ENCODE measurements around the gene CDK14. TPM values are rescaled to one million over a fixed set of nuclear protein-coding genes. Genes with fewer than 3 reads are reported as not detected.
"Not testable (repeated sequence)": the region's sequence is repeated elsewhere in the genome, so short reads cannot be mapped to it uniquely, and the experiment has no call there.

Gene CDK14
- total RNA-seq, 4 donors from 2014 or later, result 3.3 to 61.6 (median 38.7) TPM

DNA sequence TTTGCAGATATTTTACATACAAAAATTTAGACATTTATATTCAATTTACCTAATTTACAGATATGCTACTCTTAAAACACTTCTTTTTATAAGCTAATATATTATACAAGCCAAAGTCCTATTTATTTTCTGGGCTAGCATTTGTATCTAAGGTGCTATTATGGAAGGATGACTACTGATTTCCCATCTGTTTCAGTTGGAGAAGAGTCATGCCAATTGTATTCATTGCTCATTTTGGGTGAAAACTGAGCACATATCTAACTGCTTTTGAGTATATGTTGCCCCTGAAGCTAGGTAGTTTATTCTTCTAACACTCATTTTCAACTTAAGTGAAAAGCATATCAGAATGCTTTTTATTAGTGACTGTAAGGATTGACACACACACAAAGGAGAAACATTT, 172.9 kb downstream of the CDK14 start:
- Histone ChIP-seq H3K27ac (no peak overlapping the region), H3K4me1 (no peaks in the 10 kb centered on the region), H3K4me3 (no peak overlapping the region), H3K27me3 (no peaks in the 10 kb centered on the region), H3K36me3 (no peaks in the 10 kb centered on the region), H3K9me3 (no peaks in the 10 kb centered on the region)
- DNase-seq, result no peak
- no peak for TF ChIP-seq POLR2A (IDR thresholded peaks at IDR 0.05)
- TF ChIP-seq, protein P1, sequence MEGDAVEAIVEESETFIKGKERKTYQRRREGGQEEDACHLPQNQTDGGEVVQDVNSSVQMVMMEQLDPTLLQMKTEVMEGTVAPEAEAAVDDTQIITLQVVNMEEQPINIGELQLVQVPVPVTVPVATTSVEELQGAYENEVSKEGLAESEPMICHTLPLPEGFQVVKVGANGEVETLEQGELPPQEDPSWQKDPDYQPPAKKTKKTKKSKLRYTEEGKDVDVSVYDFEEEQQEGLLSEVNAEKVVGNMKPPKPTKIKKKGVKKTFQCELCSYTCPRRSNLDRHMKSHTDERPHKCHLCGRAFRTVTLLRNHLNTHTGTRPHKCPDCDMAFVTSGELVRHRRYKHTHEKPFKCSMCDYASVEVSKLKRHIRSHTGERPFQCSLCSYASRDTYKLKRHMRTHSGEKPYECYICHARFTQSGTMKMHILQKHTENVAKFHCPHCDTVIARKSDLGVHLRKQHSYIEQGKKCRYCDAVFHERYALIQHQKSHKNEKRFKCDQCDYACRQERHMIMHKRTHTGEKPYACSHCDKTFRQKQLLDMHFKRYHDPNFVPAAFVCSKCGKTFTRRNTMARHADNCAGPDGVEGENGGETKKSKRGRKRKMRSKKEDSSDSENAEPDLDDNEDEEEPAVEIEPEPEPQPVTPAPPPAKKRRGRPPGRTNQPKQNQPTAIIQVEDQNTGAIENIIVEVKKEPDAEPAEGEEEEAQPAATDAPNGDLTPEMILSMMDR (IDR thresholded peaks at IDR 0.05), result no peak
- intact Hi-C loops (cut with DNase I; ENCODE audit: low total_unique reads), result no loop called here

DNA sequence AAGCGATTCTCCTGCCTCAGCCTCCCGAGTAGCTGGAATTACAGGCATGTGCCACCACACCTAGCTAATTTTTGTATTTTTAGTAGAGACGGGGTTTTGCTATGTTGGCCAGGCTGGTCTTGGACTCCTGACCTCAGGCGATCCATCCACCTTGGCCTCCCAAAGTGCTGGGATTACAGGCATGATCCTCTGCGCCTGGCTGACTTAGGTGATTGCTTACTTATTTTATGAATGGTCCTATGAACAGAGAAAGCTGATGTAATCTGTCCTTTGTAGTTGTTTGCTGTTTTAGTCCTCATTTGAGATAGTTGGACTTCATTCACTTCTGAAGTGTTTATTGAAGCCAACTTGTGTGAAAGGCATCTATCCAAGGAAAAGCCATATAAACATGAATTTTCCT, 173.4 kb downstream of the CDK14 start:
- intact Hi-C loops (cut with DNase I; ENCODE audit: low total_unique reads); H3K4me1 ChIP-seq; H3K36me3 ChIP-seq; H3K4me3 ChIP-seq; H3K27me3 ChIP-seq; DNase-seq; H3K27ac ChIP-seq; H3K9me3 ChIP-seq: not testable (repeated sequence)

DNA sequence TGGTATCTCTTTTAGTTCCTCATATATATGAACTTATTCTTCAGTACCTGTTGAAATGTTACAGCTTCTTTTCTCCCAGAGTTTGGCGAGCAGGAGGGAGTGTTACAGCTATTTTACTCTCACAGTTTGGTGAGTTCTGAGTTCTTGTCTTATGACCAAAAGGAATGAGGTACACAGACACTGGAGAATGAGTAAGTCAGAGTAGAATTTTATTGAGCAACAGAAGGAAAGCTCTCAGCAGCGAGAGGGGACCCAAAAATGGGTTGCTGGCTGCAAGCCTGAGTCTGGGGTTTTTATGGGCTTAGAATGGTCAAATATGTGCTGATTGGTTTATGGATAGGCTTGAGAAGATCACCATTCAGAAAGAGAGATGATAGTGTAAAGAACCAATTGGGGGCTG, 175.2 kb downstream of the CDK14 start:
- no peak for TF ChIP-seq POLR2A (IDR thresholded peaks at IDR 0.05)
- TF ChIP-seq, protein P1 (IDR thresholded peaks at IDR 0.05), result no peak
- DNase-seq, result no peak

DNA sequence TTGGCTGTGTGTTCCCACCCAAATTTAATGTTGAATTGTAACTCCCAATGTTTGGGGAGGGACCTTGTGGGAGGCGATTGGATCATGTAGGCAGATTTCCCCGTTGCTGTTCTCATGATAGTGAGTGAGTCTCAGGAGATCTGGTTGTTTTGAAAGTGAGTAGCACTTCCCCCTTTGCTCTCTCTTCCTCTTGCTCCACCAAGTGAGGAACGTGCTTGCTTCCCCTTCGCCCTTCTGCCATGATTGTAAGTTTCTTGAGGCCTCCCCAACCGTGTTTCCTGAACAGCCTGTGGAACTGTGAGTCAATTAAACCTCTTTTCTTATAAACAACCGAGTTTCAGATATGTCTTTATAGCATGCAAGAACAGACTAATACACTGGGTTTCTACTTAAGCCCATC, 176.3 kb downstream of the CDK14 start:
- TF ChIP-seq POLR2A (IDR thresholded peaks at IDR 0.05), result no peak
- TF ChIP-seq, protein P1 (IDR thresholded peaks at IDR 0.05), result no peak
- H3K36me3 ChIP-seq, result no peaks in the 10 kb centered on the region

More for the DNA sequence above, 175.2 kb downstream of the CDK14 start:
- intact Hi-C loops (cut with DNase I; ENCODE audit: low total_unique reads), result no loop called here
- Histone ChIP-seq H3K4me1 (no peaks in the 10 kb centered on the region), H3K4me3 (no peak overlapping the region), H3K27ac (no peak overlapping the region), H3K27me3 (no peaks in the 10 kb centered on the region), H3K36me3 (no peaks in the 10 kb centered on the region), H3K9me3 (no peaks in the 10 kb centered on the region)

DNA sequence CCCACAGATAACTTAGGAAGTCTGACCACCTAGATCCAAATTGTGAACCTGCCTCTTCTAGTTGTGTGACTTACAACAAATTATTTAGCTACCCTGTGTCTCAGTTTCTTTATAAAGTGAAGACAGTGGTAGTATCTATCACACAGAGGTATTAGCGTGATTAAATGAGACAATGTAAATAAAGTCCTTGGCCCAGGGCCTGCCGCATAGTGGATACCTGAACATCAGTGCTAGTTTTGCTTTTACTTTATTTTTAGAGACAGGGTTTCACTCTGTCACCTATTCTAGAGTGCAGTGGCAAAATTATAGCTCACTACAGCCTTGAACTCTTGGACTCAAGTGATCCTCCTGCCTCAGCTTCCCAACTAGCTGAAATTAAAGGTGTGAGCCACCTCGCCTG, 177.1 kb downstream of the CDK14 start:
- no peak overlapping the region for H3K27ac ChIP-seq
- no peaks in the 10 kb centered on the region for H3K9me3 ChIP-seq
- no peaks in the 10 kb centered on the region for H3K4me1 ChIP-seq
- intact Hi-C loops (cut with DNase I; ENCODE audit: low total_unique reads), result no loop called here
- DNase-seq, result no peak
- no peak overlapping the region for H3K4me3 ChIP-seq
- H3K27me3 ChIP-seq, result no peaks in the 10 kb centered on the region
- TF ChIP-seq, protein P1 (IDR thresholded peaks at IDR 0.05), result no peak
- TF ChIP-seq POLR2A (IDR thresholded peaks at IDR 0.05), result no peak
- no peaks in the 10 kb centered on the region for H3K36me3 ChIP-seq

More for the DNA sequence above, 176.3 kb downstream of the CDK14 start:
- no peak for DNase-seq
- Histone ChIP-seq H3K27ac (no peak overlapping the region), H3K9me3 (no peaks in the 10 kb centered on the region), H3K27me3 (no peaks in the 10 kb centered on the region), H3K4me3 (no peak overlapping the region), H3K4me1 (no peaks in the 10 kb centered on the region)
- intact Hi-C loops (cut with DNase I; ENCODE audit: low total_unique reads), result no loop called here

DNA sequence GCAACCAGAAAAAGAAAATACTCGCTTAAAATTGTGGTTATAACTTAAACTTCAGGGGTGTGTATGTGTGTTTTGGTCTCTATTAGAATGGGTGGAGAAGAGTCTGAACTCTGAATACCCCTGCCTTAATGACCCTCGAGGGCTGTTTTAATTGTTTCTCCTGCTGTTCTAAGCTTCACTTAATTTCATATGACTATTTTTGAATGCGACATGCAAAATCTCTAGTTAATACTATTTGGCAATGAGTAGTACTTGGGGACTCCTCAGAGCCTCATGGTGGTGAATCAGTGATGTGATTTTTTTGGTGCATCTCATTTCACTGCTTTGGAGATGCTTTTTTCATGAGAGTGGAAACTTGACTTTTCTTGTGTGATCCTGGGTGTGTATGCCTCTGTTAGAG, 178.6 kb downstream of the CDK14 start:
- intact Hi-C loops (cut with DNase I; ENCODE audit: low total_unique reads), result no loop called here
- TF ChIP-seq, protein P1 (IDR thresholded peaks at IDR 0.05), result no peak
- no peak for TF ChIP-seq POLR2A (IDR thresholded peaks at IDR 0.05)
- no peaks in the 10 kb centered on the region for H3K9me3 ChIP-seq

More for the DNA sequence above, 178.6 kb downstream of the CDK14 start:
- H3K36me3 ChIP-seq, result no peaks in the 10 kb centered on the region
- H3K27ac ChIP-seq, result no peak overlapping the region
- H3K27me3 ChIP-seq, result no peaks in the 10 kb centered on the region
- H3K4me3 ChIP-seq, result no peak overlapping the region
- H3K4me1 ChIP-seq, result no peaks in the 10 kb centered on the region
- no peak for DNase-seq
